SU-DHL-6 (cell line): ENCODE measurements around the gene PHTF2.
A peak's percentile ranks its signal among the peaks of the same experiment; 100 is the strongest.

Experiments
- H2AFZ ChIP-seq: fragments of 200-600 bp; sonication (generic); 2 replicates; pipeline ENCODE4 v1.6.1; 2014; ENCODE audit warnings: low read depth, mild to moderate bottlenecking, moderate library complexity, mixed read lengths, antibody characterized with exemption, low read length; ENCODE audit not compliant: severe bottlenecking
- H3F3A ChIP-seq: fragments of 200-600 bp; shearing (Covaris generic); 2 replicates; pipeline ENCODE4 v1.6.0; 2016; ENCODE audit warnings: antibody characterized with exemption, mild to moderate bottlenecking; ENCODE audit not compliant: insufficient read depth
- H3K27ac ChIP-seq: fragments of 200-600 bp; sonication (generic); 2 replicates; pipeline ENCODE4 v1.5.1; 2016; ENCODE audit warnings: low read depth, mild to moderate bottlenecking, low read length, moderate library complexity, mixed read lengths
- H3K27me3 ChIP-seq: fragments of 200-600 bp; sonication (generic), shearing (Covaris generic); 2 replicates; pipeline ENCODE4 v1.6.0; 2014; ENCODE audit warnings: mild to moderate bottlenecking, low read length
- H3K36me3 ChIP-seq: fragments of 200-600 bp; sonication (generic); 2 replicates; pipeline ENCODE4 v1.6.1; 2014; ENCODE audit warnings: mild to moderate bottlenecking, low read length, mixed read lengths
- H3K4me2 ChIP-seq: fragments of 300-600, 200-600 bp; shearing (Covaris generic), sonication (generic); 2 replicates; pipeline ENCODE4 v1.6.0; 2014; ENCODE audit warnings: low read length, low read depth, mild to moderate bottlenecking; ENCODE audit not compliant: poor library complexity, severe bottlenecking
- H3K4me3 ChIP-seq: fragments of 200-600 bp; sonication (generic); 2 replicates; pipeline ENCODE4 v1.5.1; 2014; ENCODE audit warnings: antibody characterized with exemption, low read length, mild to moderate bottlenecking, mixed read lengths; ENCODE audit not compliant: insufficient read depth, poor library complexity, severe bottlenecking
- H3K79me2 ChIP-seq: fragments of 200-600 bp; sonication (generic); 2 replicates; pipeline ENCODE4 v1.6.1; 2014; ENCODE audit warnings: mild to moderate bottlenecking, low read length, moderate library complexity; ENCODE audit not compliant: insufficient read depth
- H3K9ac ChIP-seq: fragments of 200-600 bp; sonication (generic); 2 replicates; pipeline ENCODE4 v1.7.0; 2014; ENCODE audit warnings: mild to moderate bottlenecking, low read length
- H3K9me2 ChIP-seq: fragments of 200-600 bp; sonication (generic); replicated peaks from 2 replicates; pipeline ENCODE4 v1.6.1; 2014; ENCODE audit warnings: low read length; ENCODE audit not compliant: insufficient read depth
- H3K9me3 ChIP-seq: fragments of 200-600 bp; sonication (generic); 2 replicates; pipeline ENCODE4 v1.6.1; 2014; ENCODE audit warnings: low read length, mixed read lengths; ENCODE audit not compliant: insufficient read depth
- H4K20me1 ChIP-seq: fragments of 200-600 bp; sonication (generic); 2 replicates; pipeline ENCODE4 v1.6.1; 2014; ENCODE audit warnings: low read depth, mild to moderate bottlenecking, antibody characterized with exemption, low read length, moderate library complexity, mixed read lengths
- CTCF ChIP-seq: fragments of 200-600 bp; sonication (generic); IDR thresholded peaks from one replicate; pipeline ENCODE4 v1.5.1; 2017; ENCODE audit warnings: antibody characterized with exemption, mild to moderate bottlenecking, low read length, moderate library complexity; ENCODE audit not compliant: insufficient read depth, poor library complexity, severe bottlenecking
- EZH2phosphoT487 ChIP-seq: fragments of 200-600 bp; sonication (generic), shearing (Covaris generic); conservative IDR thresholded peaks from 2 replicates; pipeline ENCODE4 v1.6.1; 2018; ENCODE audit warnings: mild to moderate bottlenecking, antibody characterized with exemption, low read length, moderate library complexity, mixed read lengths

PHTF2 gene

DNA sequence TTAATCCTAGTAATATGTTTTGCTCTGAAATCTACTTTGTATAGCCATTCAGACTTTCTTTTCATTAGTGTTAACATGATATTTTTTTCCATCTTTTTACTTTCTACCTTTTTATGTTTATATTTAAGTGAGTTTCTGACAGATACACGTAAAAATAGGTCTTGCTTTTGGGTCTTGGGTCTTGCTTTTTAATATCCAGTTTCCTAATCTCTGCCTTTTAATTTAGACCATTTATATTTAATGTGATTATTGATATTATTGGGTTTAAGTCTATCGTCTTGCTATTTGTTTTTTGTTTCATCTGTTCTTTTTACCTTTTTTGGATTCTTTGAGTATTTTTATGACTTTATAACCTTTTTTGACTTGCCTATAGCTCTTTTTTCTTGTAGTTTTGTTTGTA is 7.9 kb downstream of the PHTF2 start:
- H3K27ac ChIP-seq: no peak overlapping the region
- H3K9me3 ChIP-seq: peaks cover 13% of the 10 kb centered on the region; the same call in 1 of the 2 replicates
- peaks cover 100% of the 10 kb centered on the region for H3K79me2 ChIP-seq
- no peak overlapping the region for H3K4me3 ChIP-seq
- H3K4me2 ChIP-seq: peak overlapping the region; percentile 10
- TF ChIP-seq EZH2phosphoT487: no peak
- TF ChIP-seq CTCF: no peak
- no peak overlapping the region for H2AFZ ChIP-seq
- peaks cover 52% of the 10 kb centered on the region for H4K20me1 ChIP-seq
- H3K9ac ChIP-seq: no peak overlapping the region
- no peaks in the 10 kb centered on the region for H3K9me2 ChIP-seq
- peaks cover 23% of the 10 kb centered on the region for H3F3A ChIP-seq
- H3K27me3 ChIP-seq: no peaks in the 10 kb centered on the region
- peaks cover 28% of the 10 kb centered on the region for H3K36me3 ChIP-seq

GRCh38 chr7:77808517-77808916 is 9.9 kb downstream of the PHTF2 start:
- Histone ChIP-seq H3K27ac (no peak overlapping the region), H2AFZ (no peak overlapping the region), H3K9ac (no peak overlapping the region), H3F3A (peaks cover 10% of the 10 kb centered on the region; the same call in 1 of the 2 replicates), H3K79me2 (peaks cover 100% of the 10 kb centered on the region), H4K20me1 (peaks cover 48% of the 10 kb centered on the region), H3K4me2 (peak overlapping the region; percentile 3), H3K9me3 (peaks cover 13% of the 10 kb centered on the region; the same call in 1 of the 2 replicates), H3K4me3 (no peak overlapping the region), H3K9me2 (no peaks in the 10 kb centered on the region), H3K36me3 (peaks cover 28% of the 10 kb centered on the region), H3K27me3 (no peaks in the 10 kb centered on the region)
- TF ChIP-seq CTCF: no peak
- TF ChIP-seq EZH2phosphoT487: no peak

- Histone ChIP-seq H3K27ac (no peak overlapping the region; the same call in 1 of the 2 replicates), H3K79me2 (peaks cover 99% of the 10 kb centered on the region), H3K4me2 (peak overlapping the region; percentile 26), H3F3A (peaks cover 9% of the 10 kb centered on the region; the same call in 1 of the 2 replicates), H3K9me2 (no peaks in the 10 kb centered on the region), H2AFZ (no peak overlapping the region), H4K20me1 (peaks cover 49% of the 10 kb centered on the region), H3K9ac (no peak overlapping the region), H3K9me3 (no peaks in the 10 kb centered on the region), H3K4me3 (no peak overlapping the region), H3K27me3 (no peaks in the 10 kb centered on the region), H3K36me3 (peaks cover 14% of the 10 kb centered on the region)
- no peak for TF ChIP-seq CTCF
These were observed 13.1 kb downstream of the PHTF2 start for GRCh38 chr7:77811516-77812289.
